ENCODE measurements around the gene PHPT1.
A peak's percentile ranks its signal among the peaks of the same experiment; 100 is the strongest.
"Not testable (repeated sequence)": the region's sequence is repeated elsewhere in the genome, so short reads cannot be mapped to it uniquely, and the experiment has no call there.

PHPT1 gene

GRCh38 chr9:136849038-136849959 is at the start of gene PHPT1:
PHPT1 (plus strand) TSS chr9:136849409; CDS start chr9:136849431, 22 bp downstream.
- peak; percentile 99 for DNase-seq
- TF ChIP-seq GATA1 (IDR thresholded peaks at IDR 0.05; ENCODE audit: low read depth, low read length) (no peak), POLR2A (IDR thresholded peaks at IDR 0.05; ENCODE audit: low read length) (peak; percentile 79)

GRCh38 chr9:136799854-136800657 is 49.2 kb upstream of the PHPT1 start:
- TF ChIP-seq GATA1 (IDR thresholded peaks at IDR 0.05; ENCODE audit: low read depth, low read length) (no peak), POLR2A (IDR thresholded peaks at IDR 0.05; ENCODE audit: low read length) (no peak)
- DNase-seq = peak; percentile 87

- no peak for TF ChIP-seq POLR2A (IDR thresholded peaks at IDR 0.05; ENCODE audit: low read length)
- TF ChIP-seq GATA1 (IDR thresholded peaks at IDR 0.05; ENCODE audit: low read depth, low read length) = no peak
- DNase-seq = no peak
These were observed 46.9 kb upstream of the PHPT1 start for GRCh38 chr9:136802321-136802720.

DNA sequence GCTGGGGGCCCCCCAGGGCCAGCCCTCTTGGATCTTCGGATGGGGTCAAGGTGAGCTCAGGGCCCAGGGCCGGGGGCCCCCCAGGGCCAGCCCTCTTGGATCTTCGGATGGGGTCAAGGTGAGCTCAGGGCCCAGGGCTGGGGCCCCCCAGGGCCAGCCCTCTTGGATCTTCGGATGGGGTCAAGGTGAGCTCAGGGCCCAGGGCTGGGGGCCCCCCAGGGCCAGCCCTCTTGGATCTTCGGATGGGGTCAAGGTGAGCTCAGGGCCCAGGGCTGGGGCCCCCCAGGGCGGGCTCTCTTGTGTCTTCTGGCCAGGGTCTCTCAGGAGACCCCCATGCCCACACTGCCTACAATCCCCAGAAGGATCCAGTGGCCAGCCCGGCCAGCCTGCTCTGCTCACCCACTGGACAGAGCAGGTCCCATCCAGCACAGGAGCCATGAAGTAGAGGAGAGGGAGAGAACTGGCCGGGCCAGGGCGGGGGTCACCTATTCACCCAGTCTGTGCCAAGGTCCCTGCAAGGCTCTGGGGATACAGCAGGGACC is 46.1 kb upstream of the PHPT1 start:
- not testable (repeated sequence) for DNase-seq

DNA sequence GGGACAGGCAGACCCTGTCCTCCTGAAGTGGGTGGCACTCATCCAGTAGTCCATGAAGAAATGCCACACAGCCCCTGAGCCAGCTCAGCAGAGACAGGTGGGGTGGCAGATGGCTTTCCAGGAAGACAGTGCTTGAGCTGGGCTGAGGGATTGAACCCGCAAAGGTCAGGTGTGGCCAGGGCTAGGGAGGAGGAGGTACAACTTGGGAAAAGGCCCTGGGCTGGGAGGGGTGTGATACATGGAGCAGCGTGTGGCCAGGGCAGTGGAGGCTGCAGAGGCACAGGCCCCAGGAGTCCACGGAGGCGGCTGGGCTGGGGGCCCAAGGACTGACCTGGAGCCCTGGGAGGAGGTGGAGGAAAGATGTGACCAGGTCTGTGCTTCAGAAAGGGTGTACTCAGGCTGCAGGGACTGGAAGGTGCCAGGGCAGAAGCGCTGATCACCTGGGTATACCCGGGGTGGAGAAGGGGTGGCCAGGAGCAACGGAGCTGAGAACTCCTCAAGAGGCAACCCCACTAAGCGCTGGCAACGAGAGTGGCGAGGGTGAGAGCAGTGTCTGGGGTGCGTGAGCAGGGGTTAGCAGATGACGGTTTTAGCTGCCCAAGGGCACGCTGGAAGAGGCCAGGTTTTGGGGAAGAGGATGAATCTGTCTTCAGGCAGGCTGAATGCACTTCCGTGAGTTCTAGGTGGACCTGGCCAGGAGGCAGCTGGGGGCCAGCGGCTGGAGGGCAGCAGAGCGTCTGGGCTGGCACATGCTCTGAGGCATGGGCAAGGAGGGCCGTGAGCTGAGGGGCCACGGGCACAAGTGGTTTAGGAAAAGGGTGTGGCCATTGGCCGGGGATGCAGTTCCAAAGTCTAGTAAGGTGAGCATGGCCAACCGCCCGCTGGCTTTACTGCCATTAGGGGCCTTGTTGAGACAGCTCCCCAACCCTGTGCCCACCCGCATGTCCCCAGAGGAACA is 45.4 kb upstream of the PHPT1 start:
- TF ChIP-seq POLR2A (IDR thresholded peaks at IDR 0.05; ENCODE audit: low read length) = no peak
- no peak for TF ChIP-seq GATA1 (IDR thresholded peaks at IDR 0.05; ENCODE audit: low read depth, low read length)
- DNase-seq = no peak

DNA sequence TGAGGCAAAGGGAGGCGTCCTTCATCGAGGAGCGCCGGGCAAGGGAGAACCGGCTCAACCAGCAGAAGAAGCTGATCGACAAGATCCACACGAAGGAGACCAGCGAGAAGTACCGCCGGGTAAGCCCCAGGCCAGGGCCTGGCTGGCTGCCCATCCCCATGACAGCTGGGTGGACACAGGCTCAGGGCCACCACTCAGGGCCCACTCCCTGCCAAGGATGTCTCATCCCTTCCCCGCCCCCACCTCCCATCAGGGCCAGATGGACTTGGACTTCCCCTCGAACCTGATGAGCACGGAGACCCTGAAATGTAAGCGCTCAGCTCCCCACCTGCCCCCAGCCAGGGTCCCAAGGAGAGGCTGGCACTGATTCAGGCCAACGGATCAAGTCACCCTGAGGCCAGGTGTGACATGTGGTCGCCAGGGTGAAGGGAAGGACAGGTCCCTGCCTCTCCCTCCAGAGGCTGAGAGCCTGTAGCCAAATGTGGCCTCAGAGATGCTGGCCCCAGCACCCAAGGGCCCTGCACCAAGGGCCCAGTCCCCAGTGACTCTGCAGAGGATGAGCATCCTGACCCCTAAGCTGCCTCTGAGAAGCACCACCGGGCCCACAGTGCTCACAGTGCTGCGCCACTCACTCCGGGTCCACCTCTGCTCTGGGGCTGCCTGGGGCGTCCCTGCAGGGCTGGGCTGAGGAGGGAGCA is 44.6 kb upstream of the PHPT1 start:
- DNase-seq = no peak
- TF ChIP-seq POLR2A (IDR thresholded peaks at IDR 0.05; ENCODE audit: low read length) = no peak
- TF ChIP-seq GATA1 (IDR thresholded peaks at IDR 0.05; ENCODE audit: low read depth, low read length) = no peak

DNA sequence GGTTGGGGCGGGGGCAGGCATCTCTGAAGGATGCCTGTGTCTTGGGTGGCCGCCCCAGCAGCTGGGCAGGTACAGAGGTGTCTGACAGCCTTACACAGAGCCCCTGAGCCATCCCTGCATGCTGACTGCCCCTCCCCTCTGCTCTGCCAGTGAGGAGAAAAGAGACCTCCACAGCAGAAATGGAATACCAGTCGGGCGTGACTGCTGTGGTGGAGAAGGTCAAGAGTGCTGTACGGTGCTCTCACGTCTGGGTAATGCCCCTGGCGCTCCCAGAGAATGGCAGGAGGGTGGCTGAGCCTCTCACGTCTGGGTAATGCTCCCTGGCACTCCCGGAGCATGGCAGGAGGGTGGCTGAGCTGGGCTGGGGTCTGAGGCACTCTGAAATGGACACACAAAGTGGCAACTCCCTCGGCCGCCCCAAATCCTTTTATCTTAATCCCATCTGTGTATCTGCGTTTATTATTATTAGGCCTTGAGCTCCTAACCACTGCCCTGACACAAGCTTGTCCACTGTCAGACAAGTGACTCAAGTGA is 43.9 kb upstream of the PHPT1 start:
- DNase-seq = no peak
- TF ChIP-seq GATA1 (IDR thresholded peaks at IDR 0.05; ENCODE audit: low read depth, low read length) (no peak), POLR2A (IDR thresholded peaks at IDR 0.05; ENCODE audit: low read length) (no peak)

GRCh38 chr9:136806067-136806466 is 43.1 kb upstream of the PHPT1 start:
- DNase-seq = no peak
- TF ChIP-seq POLR2A (IDR thresholded peaks at IDR 0.05; ENCODE audit: low read length) (no peak), GATA1 (IDR thresholded peaks at IDR 0.05; ENCODE audit: low read depth, low read length) (no peak)

DNA sequence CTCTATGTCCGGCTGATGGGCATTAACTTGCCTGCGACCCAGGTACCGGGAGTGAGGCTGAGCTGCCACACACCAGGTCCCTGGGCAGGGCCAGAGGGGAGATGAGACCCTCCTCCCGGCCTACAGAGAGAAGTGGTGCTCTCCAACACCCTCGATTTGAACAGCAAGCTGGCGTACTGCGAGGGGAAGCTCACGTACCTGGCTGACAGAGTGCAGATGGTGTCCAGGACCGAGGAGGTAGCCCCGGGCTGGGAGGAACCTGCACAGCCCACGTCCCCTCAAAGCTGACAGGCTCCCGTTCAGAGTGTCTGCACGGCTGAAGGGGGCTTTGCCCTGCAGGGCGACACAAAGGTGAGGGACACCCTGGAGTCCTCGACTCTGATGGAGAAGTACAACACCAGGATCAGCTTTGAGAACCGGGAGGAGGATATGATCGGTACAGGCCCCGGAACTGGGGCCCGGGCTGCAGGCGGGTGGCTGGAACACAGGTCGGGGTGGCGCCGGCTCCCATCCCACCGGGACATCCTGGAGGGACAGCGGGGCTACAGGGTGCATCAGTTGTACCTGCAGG is 42.5 kb upstream of the PHPT1 start:
- TF ChIP-seq POLR2A (IDR thresholded peaks at IDR 0.05; ENCODE audit: low read length) (no peak), GATA1 (IDR thresholded peaks at IDR 0.05; ENCODE audit: low read depth, low read length) (no peak)
- no peak for DNase-seq

DNA sequence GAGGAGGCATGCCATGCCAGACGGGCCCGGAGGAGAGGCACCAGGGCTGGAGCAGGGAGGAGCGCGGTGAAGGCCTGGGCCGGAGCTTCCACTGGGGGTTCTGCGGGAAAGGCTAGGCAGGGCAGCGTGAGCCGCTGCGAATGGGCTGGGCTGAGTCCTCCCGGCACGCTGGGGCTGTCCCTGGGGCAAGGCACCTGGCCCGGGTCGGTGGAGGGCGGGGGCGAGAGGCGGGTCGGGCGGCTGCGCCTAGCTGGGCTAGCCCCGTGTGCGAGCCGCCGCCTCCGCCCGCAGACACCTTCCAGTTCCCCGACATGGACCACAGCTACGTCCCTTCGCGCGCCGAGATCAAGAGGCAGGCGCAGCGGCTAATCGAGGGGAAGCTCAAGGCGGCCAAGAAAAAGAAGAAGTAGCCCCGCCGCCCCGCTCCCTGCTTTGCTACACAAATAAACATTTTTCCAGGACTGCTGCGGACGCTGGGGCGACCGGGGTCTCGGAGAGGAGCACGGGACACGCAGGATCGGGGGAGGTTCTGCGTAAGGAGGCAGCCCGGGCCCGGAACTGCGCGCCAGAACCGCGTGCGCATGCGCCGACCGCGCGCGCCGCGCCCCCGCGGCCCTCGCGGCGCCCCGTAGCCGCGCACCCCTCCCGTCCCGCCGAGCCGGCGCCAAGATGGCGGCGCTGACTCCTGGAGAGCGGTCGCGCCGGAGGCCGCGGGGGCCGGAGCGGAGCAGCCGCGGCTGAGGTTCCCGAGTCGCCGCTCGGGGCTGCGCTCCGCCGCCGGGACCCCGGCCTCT is 41.7 kb upstream of the PHPT1 start, which contains the start of gene RABL6:
TSS of gene RABL6 (plus strand) at position 668 of the 794 bp plus-strand sequence. CDS start 249 bp downstream, outside the sequence.
- DNase-seq = peak; percentile 86 to 93
- TF ChIP-seq GATA1 (IDR thresholded peaks at IDR 0.05; ENCODE audit: low read depth, low read length) (no peak), POLR2A (IDR thresholded peaks at IDR 0.05; ENCODE audit: low read length) (peak; percentile 85)

GRCh38 chr9:136808075-136808805 is 41.0 kb upstream of the PHPT1 start:
- TF ChIP-seq POLR2A (IDR thresholded peaks at IDR 0.05; ENCODE audit: low read length) (peak; percentile 52), GATA1 (IDR thresholded peaks at IDR 0.05; ENCODE audit: low read depth, low read length) (no peak)
- peak; percentile 67 to 74 for DNase-seq
